ENCODE data around the gene HDAC6. TPM values are rescaled to one million over a fixed set of nuclear protein-coding genes. Genes with fewer than 3 reads are reported as not detected.

Gene HDAC6
- polyA plus RNA-seq, 1 donor from 2014 or later = 161 TPM

- H3K9me3 ChIP-seq (ENCODE audit: low read length) = no peaks in the 10 kb centered on the region
- no peak overlapping the region for H2AFZ ChIP-seq (ENCODE audit: low read depth, low read length)
- TF ChIP-seq REST (IDR thresholded peaks at IDR 0.05; ENCODE audit: borderline replicate concordance) = no peak
- TF ChIP-seq EZH2 (IDR thresholded peaks at IDR 0.05; ENCODE audit: borderline replicate concordance, insufficient read depth, low read length, poor library complexity, severe bottlenecking) = no peak
- no peak for TF ChIP-seq EP300 (conservative IDR thresholded peaks at IDR 0.05; ENCODE audit: poor library complexity, severe bottlenecking)
- no peak for TF ChIP-seq CTCF (IDR thresholded peaks at IDR 0.05; ENCODE audit: poor library complexity, severe bottlenecking)
- no peak for TF ChIP-seq SMC3 (conservative IDR thresholded peaks at IDR 0.05; ENCODE audit: poor library complexity)
- no peak for TF ChIP-seq TAF1 (IDR thresholded peaks at IDR 0.05; ENCODE audit: low read depth)
- TF ChIP-seq RAD21 (conservative IDR thresholded peaks at IDR 0.05) = no peak
- TF ChIP-seq POLR2AphosphoS5 (IDR thresholded peaks at IDR 0.05) = no peak
- TF ChIP-seq MXI1 (conservative IDR thresholded peaks at IDR 0.05; ENCODE audit: poor library complexity, severe bottlenecking) = no peak
- H3K9me2 ChIP-seq (ENCODE audit: insufficient read depth, low read length) = no peaks in the 10 kb centered on the region
- no peak overlapping the region for H3K4me3 ChIP-seq (ENCODE audit: low read length)
- H3F3A ChIP-seq (ENCODE audit: insufficient read depth, low read length, poor library complexity, severe bottlenecking) = no peaks in the 10 kb centered on the region
- no peak overlapping the region for H3K9ac ChIP-seq (ENCODE audit: low read length)
- no peaks in the 10 kb centered on the region for H3K79me2 ChIP-seq (replicated peaks; ENCODE audit: insufficient read depth, low read length)
- H3K27me3 ChIP-seq (ENCODE audit: insufficient read depth, low read depth, low read length) = no peaks in the 10 kb centered on the region
- H3K36me3 ChIP-seq (ENCODE audit: insufficient read depth, low read length) = no peaks in the 10 kb centered on the region
- no peaks in the 10 kb centered on the region for H4K20me1 ChIP-seq (ENCODE audit: insufficient read depth)
- no peak overlapping the region for H3K4me2 ChIP-seq (ENCODE audit: low read length)
- H3K27ac ChIP-seq (ENCODE audit: low read length) = no peak overlapping the region
Measured at GRCh38 chrX:48776818-48777439, 24.9 kb upstream of the HDAC6 start.

- no peaks in the 10 kb centered on the region for H3K9me3 ChIP-seq (ENCODE audit: low read length)
- no peaks in the 10 kb centered on the region for H3K79me2 ChIP-seq (replicated peaks; ENCODE audit: insufficient read depth, low read length)
- H3K27me3 ChIP-seq (ENCODE audit: insufficient read depth, low read depth, low read length) = no peaks in the 10 kb centered on the region
- H3K9me2 ChIP-seq (ENCODE audit: insufficient read depth, low read length) = no peaks in the 10 kb centered on the region
- H2AFZ ChIP-seq (ENCODE audit: low read depth, low read length) = no peak overlapping the region
- H4K20me1 ChIP-seq (ENCODE audit: insufficient read depth) = no peaks in the 10 kb centered on the region
- no peak overlapping the region for H3K9ac ChIP-seq (ENCODE audit: low read length)
- H3K4me3 ChIP-seq (ENCODE audit: low read length) = no peak overlapping the region
- no peaks in the 10 kb centered on the region for H3F3A ChIP-seq (ENCODE audit: insufficient read depth, low read length, poor library complexity, severe bottlenecking)
- H3K36me3 ChIP-seq (ENCODE audit: insufficient read depth, low read length) = no peaks in the 10 kb centered on the region
- H3K4me2 ChIP-seq (ENCODE audit: low read length) = no peak overlapping the region
- TF ChIP-seq CTCF (IDR thresholded peaks at IDR 0.05; ENCODE audit: poor library complexity, severe bottlenecking) = no peak
- TF ChIP-seq POLR2AphosphoS5 (IDR thresholded peaks at IDR 0.05) = no peak
- TF ChIP-seq RAD21 (conservative IDR thresholded peaks at IDR 0.05) = no peak
- TF ChIP-seq MXI1 (conservative IDR thresholded peaks at IDR 0.05; ENCODE audit: poor library complexity, severe bottlenecking) = no peak
- TF ChIP-seq TAF1 (IDR thresholded peaks at IDR 0.05; ENCODE audit: low read depth) = no peak
- no peak overlapping the region for H3K27ac ChIP-seq (ENCODE audit: low read length)
Measured at GRCh38 chrX:48779399-48779798, 22.5 kb upstream of the HDAC6 start.

Measured in neural cell (in vitro differentiated cells).